ENCODE results near the gene ACSS1. TPM values are rescaled to one million over a fixed set of nuclear protein-coding genes. Genes with fewer than 3 reads are reported as not detected.

Gene ACSS1
- total and polyA plus RNA-seq, 8 donors: 7.0 to 135 (median 35.8) TPM

- H3K27ac ChIP-seq: no peak overlapping the region
- TF ChIP-seq EP300 (IDR thresholded peaks at IDR 0.05) (no peak), POLR2AphosphoS5 (IDR thresholded peaks at IDR 0.05) (no peak), CTCF (IDR thresholded peaks at IDR 0.05) (no peak), POLR2A (IDR thresholded peaks at IDR 0.05) (no peak)
- H3K27me3 ChIP-seq: peaks cover 36 to 98% (median 90%) of the 10 kb centered on the region in 3 donors
- 3 to 11% (median 8%) methylated on average over 28 to 54 of the region's 54 CpGs for WGBS, 5 donors
- intact Hi-C loops (cut with DNase I; ENCODE audit: low total_unique reads): no loop called here
- H3K9me3 ChIP-seq: no peaks in the 10 kb centered on the region
- DNase-seq: peak; percentile 28 to 66
- H3K36me3 ChIP-seq: no peaks in the 10 kb centered on the region
- no peak overlapping the region for H3K4me3 ChIP-seq
- peaks cover 35 to 57% (median 45%) of the 10 kb centered on the region in 4 donors for H3K4me1 ChIP-seq
These were observed 23.3 kb upstream of the ACSS1 start for GRCh38 chr20:25081065-25081729.

- 77 to 82% (median 80%) methylated on average over 4 of the region's 4 CpGs for WGBS, 5 donors
- no peaks in the 10 kb centered on the region for H3K36me3 ChIP-seq
- TF ChIP-seq POLR2AphosphoS5 (IDR thresholded peaks at IDR 0.05) (no peak), CTCF (IDR thresholded peaks at IDR 0.05) (no peak), POLR2A (IDR thresholded peaks at IDR 0.05) (no peak), EP300 (IDR thresholded peaks at IDR 0.05) (no peak)
- H3K27ac ChIP-seq: no peak overlapping the region
- peak in 1 of 2 donors; percentile 3 for DNase-seq
- H3K27me3 ChIP-seq: peaks cover 27 to 85% (median 69%) of the 10 kb centered on the region in 3 donors
- intact Hi-C loops (cut with DNase I; ENCODE audit: low total_unique reads): no loop called here
- H3K4me1 ChIP-seq: peaks cover 30 to 50% (median 38%) of the 10 kb centered on the region in 4 donors
- H3K9me3 ChIP-seq: no peaks in the 10 kb centered on the region
- H3K4me3 ChIP-seq: no peak overlapping the region
These were observed 21.2 kb upstream of the ACSS1 start for GRCh38 chr20:25079171-25079570.

- DNase-seq: peak in 1 of 2 donors; percentile 4
- intact Hi-C loops (cut with DNase I; ENCODE audit: low total_unique reads): no loop called here
These were observed 20.7 kb upstream of the ACSS1 start for GRCh38 chr20:25078662-25079061.

GRCh38 chr20:25077610-25078169 lies 19.8 kb upstream of the ACSS1 start:
- H3K4me1 ChIP-seq: peaks cover 17 to 35% (median 26%) of the 10 kb centered on the region in 4 donors
- no peaks in the 10 kb centered on the region for H3K36me3 ChIP-seq
- intact Hi-C loops (cut with DNase I; ENCODE audit: low total_unique reads): no loop called here
- peak overlapping the region in 2 of 5 donors; percentile 31 to 47 for H3K27ac ChIP-seq
- peak in 1 of 2 donors; percentile 49 for DNase-seq
- H3K9me3 ChIP-seq: no peaks in the 10 kb centered on the region
- TF ChIP-seq POLR2A (IDR thresholded peaks at IDR 0.05) (no peak), CTCF (IDR thresholded peaks at IDR 0.05) (no peak), EP300 (IDR thresholded peaks at IDR 0.05) (no peak), POLR2AphosphoS5 (IDR thresholded peaks at IDR 0.05) (no peak)
- 4 to 11% (median 6%) methylated on average over 30 to 38 of the region's 38 CpGs for WGBS, 5 donors
- H3K27me3 ChIP-seq: peaks cover 13 to 77% (median 55%) of the 10 kb centered on the region in 3 donors
- peak overlapping the region; percentile 32 to 41 (median 36) for H3K4me3 ChIP-seq

More at GRCh38 chr20:25078662-25079061, 20.7 kb upstream of the ACSS1 start:
- Histone ChIP-seq H3K36me3 (no peaks in the 10 kb centered on the region), H3K27ac (no peak overlapping the region), H3K9me3 (no peaks in the 10 kb centered on the region), H3K4me3 (no peak overlapping the region), H3K27me3 (peaks cover 22 to 81% (median 64%) of the 10 kb centered on the region in 3 donors), H3K4me1 (peaks cover 25 to 44% (median 33%) of the 10 kb centered on the region in 4 donors)
- WGBS, 5 donors: 64 to 84% (median 79%) methylated on average over 8 of the region's 8 CpGs
- TF ChIP-seq POLR2AphosphoS5 (IDR thresholded peaks at IDR 0.05) (no peak), POLR2A (IDR thresholded peaks at IDR 0.05) (no peak)

Measured in stomach (tissue), 9 donors.